HG03521 (cell line): Measurements from ENCODE around the gene MCF2L2.
A peak's percentile ranks its signal among the peaks of the same experiment; 100 is the strongest.

Source experiments
- ATAC-seq: cut with Tn5 transposase; IDR thresholded peaks from one replicate; pipeline ENCODE4 v1.9.1; 2021; ENCODE audit warnings: mild to moderate bottlenecking, moderate library complexity; ENCODE audit not compliant: unreplicated experiment

MCF2L2 gene

GRCh38 chr3:183300996-183301562, 127.3 kb downstream of the MCF2L2 start:
- ATAC-seq, result no peak

- no peak for ATAC-seq
Observed at GRCh38 chr3:183299976-183300375, 128.4 kb downstream of the MCF2L2 start.

GRCh38 chr3:183298701-183299153, 129.7 kb downstream of the MCF2L2 start:
- ATAC-seq, result no peak

- ATAC-seq, result no peak
Observed at GRCh38 chr3:183296944-183297343, 131.5 kb downstream of the MCF2L2 start.

- ATAC-seq, result no peak
Observed at GRCh38 chr3:183295211-183295610, 133.2 kb downstream of the MCF2L2 start.

GRCh38 chr3:183293966-183294365, 134.5 kb downstream of the MCF2L2 start:
- no peak for ATAC-seq

GRCh38 chr3:183291497-183292031, 136.9 kb downstream of the MCF2L2 start:
- ATAC-seq, result no peak

- no peak for ATAC-seq
Observed at GRCh38 chr3:183290216-183290615, 138.2 kb downstream of the MCF2L2 start.

GRCh38 chr3:183288117-183288516, 140.3 kb downstream of the MCF2L2 start:
- no peak for ATAC-seq

GRCh38 chr3:183287301-183287971, 141.0 kb downstream of the MCF2L2 start:
- no peak for ATAC-seq

- peak; percentile 86 for ATAC-seq
Observed at GRCh38 chr3:183285828-183286457, 142.5 kb downstream of the MCF2L2 start.

- no peak for ATAC-seq
Observed at GRCh38 chr3:183285318-183285717, 143.1 kb downstream of the MCF2L2 start.

GRCh38 chr3:183284570-183284969, 143.8 kb downstream of the MCF2L2 start:
- no peak for ATAC-seq

- ATAC-seq, result no peak
Observed at GRCh38 chr3:183283886-183284285, 144.5 kb downstream of the MCF2L2 start.

- no peak for ATAC-seq
Observed at GRCh38 chr3:183281126-183281797, 147.2 kb downstream of the MCF2L2 start.

GRCh38 chr3:183279371-183279770, 149.0 kb downstream of the MCF2L2 start:
- no peak for ATAC-seq

- no peak for ATAC-seq
Observed at GRCh38 chr3:183278479-183279088, 149.8 kb downstream of the MCF2L2 start.

- no peak for ATAC-seq
Observed at GRCh38 chr3:183277260-183277659, 151.2 kb downstream of the MCF2L2 start.

GRCh38 chr3:183275937-183276336, 152.5 kb downstream of the MCF2L2 start:
- ATAC-seq, result no peak

- ATAC-seq, result no peak
Observed at GRCh38 chr3:183275418-183275817, 153.0 kb downstream of the MCF2L2 start.

GRCh38 chr3:183274609-183275008, 153.8 kb downstream of the MCF2L2 start:
- no peak for ATAC-seq
